Omental fat pad (tissue), 4 donors: ENCODE results near the gene ALOX15B. TPM values are rescaled to one million over a fixed set of nuclear protein-coding genes. Genes with fewer than 3 reads are reported as not detected.

Source experiments
- ATAC-seq: fragments of 150-250 bp; one replicate; pipeline ENCODE4 v1.9.1; 2016; ENCODE audit warnings: mild to moderate bottlenecking, moderate library complexity; ENCODE audit not compliant: low FRiP score
- DNase-seq: peaks from one replicate; pipeline ENCODE4 v3.0.0-alpha.2; 2019; ENCODE audit warnings: low spot score
- total RNA-seq, 4 donors: library from RNA; depleted of rRNA; stranded (reverse); fragments of >200 nt; gene quantifications; one replicate each; pipeline ENCODE4 v1.1.0, GENCODE V29; 2016
- TF ChIP-seq, protein P1 (sequence below), 3 donors: fragments of 450-650 bp; IDR thresholded peaks; one replicate each; pipeline ENCODE4 v1.5.1; 2016 to 2017; ENCODE audit warnings: antibody characterized with exemption in 3 of 3, mild to moderate bottlenecking in 3 of 3, moderate library complexity in 2 of 3

The ALOX15B gene
- total RNA-seq, 4 donors from 2014 or later, result 3.8 to 9.8 (median 8.2) TPM

DNA sequence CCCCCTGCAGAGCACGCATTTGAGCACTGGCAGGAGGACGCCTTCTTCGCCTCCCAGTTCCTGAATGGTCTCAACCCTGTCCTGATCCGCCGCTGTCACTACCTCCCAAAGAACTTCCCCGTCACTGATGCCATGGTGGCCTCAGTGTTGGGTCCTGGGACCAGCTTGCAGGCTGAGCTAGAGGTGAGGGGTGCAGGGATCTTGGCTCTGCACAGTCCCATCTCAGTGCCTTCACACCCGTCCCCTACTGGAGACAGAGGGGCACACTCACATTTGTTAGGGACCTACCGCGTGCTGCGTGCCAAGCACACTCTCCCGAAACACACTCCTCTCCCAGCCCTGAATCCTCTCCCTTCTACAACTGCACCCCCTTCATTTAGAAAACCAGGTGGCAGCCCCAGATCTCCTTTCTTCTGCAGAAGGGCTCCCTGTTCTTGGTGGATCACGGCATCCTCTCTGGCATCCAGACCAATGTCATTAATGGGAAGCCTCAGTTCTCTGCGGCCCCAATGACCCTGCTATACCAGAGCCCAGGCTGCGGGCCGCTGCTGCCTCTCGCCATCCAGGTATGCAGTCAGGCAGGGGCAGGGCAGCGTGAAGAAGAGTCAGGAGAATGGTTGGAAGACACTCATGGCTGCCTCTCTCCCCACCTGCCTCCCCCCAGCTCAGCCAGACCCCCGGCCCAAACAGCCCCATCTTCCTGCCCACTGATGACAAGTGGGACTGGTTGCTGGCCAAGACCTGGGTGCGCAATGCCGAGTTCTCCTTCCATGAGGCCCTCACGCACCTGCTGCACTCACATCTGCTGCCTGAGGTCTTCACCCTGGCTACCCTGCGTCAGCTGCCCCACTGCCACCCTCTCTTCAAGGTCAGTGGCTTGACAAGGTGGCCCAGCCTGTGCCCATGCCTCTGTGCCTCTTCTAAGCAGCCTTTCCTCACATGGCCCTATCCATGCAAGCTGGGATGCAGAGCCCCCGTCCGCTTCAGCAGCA is 6.3 kb downstream of the ALOX15B start:
- ATAC-seq, result no peak

DNA sequence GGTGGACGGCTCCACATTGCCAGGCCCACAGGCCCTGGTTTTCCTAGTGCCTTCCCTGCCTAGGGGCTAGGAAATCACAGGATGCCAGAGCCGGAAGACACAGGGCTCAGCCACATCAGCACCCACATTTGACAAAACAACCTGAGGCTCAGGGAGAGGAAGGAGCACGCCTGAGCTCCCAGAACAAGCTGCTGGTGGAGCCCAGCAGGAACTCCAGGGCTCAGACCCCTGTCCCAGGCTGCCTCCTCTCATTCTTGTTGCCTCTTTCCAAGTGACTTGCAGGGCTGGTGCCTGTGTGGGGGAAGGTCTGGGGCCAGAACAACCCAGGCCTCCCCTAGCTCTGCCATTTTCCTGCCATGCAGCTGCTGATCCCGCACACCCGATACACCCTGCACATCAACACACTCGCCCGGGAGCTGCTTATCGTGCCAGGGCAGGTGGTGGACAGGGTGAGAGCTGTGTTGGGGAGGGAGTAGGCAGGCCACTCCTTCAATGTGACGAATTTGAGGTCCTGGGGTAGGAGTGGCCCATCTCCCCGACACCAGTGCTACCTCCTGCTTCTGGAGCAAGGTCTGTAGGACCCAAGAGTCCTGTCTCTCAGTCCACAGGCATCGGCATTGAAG is 7.6 kb downstream of the ALOX15B start:
- TF ChIP-seq, protein P1, sequence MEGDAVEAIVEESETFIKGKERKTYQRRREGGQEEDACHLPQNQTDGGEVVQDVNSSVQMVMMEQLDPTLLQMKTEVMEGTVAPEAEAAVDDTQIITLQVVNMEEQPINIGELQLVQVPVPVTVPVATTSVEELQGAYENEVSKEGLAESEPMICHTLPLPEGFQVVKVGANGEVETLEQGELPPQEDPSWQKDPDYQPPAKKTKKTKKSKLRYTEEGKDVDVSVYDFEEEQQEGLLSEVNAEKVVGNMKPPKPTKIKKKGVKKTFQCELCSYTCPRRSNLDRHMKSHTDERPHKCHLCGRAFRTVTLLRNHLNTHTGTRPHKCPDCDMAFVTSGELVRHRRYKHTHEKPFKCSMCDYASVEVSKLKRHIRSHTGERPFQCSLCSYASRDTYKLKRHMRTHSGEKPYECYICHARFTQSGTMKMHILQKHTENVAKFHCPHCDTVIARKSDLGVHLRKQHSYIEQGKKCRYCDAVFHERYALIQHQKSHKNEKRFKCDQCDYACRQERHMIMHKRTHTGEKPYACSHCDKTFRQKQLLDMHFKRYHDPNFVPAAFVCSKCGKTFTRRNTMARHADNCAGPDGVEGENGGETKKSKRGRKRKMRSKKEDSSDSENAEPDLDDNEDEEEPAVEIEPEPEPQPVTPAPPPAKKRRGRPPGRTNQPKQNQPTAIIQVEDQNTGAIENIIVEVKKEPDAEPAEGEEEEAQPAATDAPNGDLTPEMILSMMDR (IDR thresholded peaks at IDR 0.05), result no peak
- ATAC-seq (no peak), DNase-seq (no peak)

More for the DNA sequence above, 6.3 kb downstream of the ALOX15B start:
- TF ChIP-seq, protein P1 (IDR thresholded peaks at IDR 0.05), result no peak
- DNase-seq, result no peak

DNA sequence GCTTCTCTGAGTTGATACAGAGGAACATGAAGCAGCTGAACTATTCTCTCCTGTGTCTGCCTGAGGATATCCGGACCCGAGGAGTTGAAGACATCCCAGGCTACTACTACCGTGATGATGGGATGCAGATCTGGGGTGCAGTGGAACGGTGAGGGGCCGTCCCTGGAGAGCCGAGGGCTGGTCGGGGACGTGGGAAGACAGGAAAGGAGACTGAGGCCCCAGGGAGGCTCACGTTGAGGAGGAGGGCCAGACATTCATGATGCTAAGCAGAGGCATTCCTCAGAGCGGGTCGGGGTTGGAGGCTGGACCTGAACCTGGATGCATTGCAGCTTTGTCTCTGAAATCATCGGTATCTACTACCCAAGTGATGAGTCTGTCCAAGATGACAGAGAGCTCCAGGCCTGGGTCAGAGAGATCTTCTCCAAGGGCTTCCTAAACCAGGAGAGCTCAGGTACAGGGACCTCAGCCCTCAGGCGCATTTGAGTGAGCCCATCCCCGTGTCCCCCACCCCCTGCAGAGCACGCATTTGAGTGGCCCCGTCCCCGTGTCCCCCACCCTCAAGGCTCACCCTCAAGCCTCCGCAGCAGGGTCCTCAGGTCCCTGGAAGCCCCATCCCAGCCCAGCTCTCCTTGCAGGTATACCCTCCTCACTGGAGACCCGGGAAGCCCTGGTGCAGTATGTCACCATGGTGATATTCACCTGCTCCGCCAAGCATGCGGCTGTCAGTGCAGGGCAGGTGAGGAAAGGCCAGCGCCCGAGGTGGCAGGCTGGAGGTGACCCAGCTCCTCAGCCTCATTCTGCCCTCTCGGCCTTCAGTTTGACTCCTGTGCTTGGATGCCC is 8.3 kb downstream of the ALOX15B start:
- ATAC-seq, result no peak

DNA sequence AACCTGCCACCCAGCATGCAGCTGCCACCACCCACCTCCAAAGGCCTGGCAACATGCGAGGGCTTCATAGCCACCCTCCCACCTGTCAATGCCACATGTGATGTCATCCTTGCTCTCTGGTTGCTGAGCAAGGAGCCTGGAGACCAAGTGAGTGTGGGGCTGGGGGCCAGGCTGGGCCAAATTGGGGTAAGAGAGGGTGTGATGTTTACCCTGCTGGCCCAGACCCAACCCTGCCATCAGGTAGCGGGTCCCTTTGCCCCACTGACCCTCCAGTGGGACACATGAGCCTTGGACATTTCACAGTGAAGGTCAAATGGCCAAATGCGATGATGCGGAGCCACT is 8.9 kb downstream of the ALOX15B start:
- TF ChIP-seq, protein P1 (IDR thresholded peaks at IDR 0.05), result no peak
- DNase-seq (no peak), ATAC-seq (no peak)

More for the DNA sequence above, 8.3 kb downstream of the ALOX15B start:
- DNase-seq, result no peak
- TF ChIP-seq, protein P1 (IDR thresholded peaks at IDR 0.05), result no peak

DNA sequence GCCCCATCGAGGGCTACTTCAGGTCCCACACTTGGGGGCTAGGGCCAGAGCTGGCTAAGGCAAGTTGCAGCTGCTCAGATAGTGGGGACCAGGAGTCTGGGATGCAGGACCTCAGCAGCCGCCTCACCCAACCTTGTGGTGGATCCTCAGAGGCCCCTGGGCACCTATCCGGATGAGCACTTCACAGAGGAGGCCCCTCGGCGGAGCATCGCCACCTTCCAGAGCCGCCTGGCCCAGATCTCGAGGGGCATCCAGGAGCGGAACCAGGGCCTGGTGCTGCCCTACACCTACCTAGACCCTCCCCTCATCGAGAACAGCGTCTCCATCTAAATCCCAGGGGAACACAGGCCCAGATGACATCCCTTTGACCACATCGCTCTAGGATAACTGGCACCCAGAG is 9.4 kb downstream of the ALOX15B start:
- ATAC-seq (no peak), DNase-seq (no peak)
- TF ChIP-seq, protein P1 (IDR thresholded peaks at IDR 0.05), result no peak

DNA sequence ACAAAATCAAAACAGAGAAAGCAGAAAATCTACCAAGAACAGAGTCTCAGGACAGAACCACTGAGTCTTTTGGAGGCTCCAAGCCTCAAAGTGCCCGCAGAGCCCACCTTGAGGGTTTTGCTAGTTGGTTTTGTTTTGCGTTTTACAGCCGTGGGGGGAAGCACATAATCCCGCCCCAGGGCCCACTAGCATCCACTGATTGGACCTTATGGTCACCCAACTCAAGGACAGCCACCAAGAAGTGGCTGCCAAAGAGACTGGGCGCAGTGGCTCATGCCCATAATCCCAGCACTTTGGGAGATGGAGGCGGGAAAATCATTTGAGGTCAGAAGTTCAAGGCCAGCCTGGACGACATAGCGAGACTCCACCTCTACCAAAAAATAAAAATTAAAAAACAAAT is 9.9 kb downstream of the ALOX15B start:
- no peak for DNase-seq
- ATAC-seq, result no peak

More for the DNA sequence above, 9.9 kb downstream of the ALOX15B start:
- TF ChIP-seq, protein P1 (IDR thresholded peaks at IDR 0.05), result no peak
